ENCODE results near the gene SCGB1C2.

SCGB1C2 gene

DNA sequence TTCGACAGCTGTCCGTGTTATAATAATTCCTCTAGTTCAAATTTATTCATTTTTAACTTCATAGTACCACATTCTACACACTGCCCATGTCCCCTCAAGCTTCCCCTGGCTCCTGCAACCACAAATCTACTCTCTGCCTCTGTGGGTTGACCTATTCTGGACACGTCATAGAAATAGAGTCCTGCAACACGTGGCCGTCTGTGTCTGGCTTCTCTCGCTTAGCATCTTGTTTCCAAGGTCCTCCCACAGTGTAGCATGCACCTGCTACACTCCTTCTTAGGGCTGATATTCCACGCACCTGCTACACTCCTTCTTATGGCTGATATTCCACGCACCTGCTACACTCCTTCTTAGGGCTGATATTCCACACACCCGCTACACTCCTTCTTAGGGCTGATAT is 16.5 kb downstream of the SCGB1C2 start:
- DNase-seq (ENCODE audit: low read depth in 1 of 2, low spot score in 1 of 2): no peak
- Histone ChIP-seq H3K27me3 (ENCODE audit: insufficient read depth, poor library complexity, severe bottlenecking) (no peaks in the 10 kb centered on the region), H3K27ac (replicated peaks) (no peak overlapping the region), H3K4me3 (replicated peaks; ENCODE audit: insufficient read depth, low read length) (no peak overlapping the region)
- TF ChIP-seq, protein P1, sequence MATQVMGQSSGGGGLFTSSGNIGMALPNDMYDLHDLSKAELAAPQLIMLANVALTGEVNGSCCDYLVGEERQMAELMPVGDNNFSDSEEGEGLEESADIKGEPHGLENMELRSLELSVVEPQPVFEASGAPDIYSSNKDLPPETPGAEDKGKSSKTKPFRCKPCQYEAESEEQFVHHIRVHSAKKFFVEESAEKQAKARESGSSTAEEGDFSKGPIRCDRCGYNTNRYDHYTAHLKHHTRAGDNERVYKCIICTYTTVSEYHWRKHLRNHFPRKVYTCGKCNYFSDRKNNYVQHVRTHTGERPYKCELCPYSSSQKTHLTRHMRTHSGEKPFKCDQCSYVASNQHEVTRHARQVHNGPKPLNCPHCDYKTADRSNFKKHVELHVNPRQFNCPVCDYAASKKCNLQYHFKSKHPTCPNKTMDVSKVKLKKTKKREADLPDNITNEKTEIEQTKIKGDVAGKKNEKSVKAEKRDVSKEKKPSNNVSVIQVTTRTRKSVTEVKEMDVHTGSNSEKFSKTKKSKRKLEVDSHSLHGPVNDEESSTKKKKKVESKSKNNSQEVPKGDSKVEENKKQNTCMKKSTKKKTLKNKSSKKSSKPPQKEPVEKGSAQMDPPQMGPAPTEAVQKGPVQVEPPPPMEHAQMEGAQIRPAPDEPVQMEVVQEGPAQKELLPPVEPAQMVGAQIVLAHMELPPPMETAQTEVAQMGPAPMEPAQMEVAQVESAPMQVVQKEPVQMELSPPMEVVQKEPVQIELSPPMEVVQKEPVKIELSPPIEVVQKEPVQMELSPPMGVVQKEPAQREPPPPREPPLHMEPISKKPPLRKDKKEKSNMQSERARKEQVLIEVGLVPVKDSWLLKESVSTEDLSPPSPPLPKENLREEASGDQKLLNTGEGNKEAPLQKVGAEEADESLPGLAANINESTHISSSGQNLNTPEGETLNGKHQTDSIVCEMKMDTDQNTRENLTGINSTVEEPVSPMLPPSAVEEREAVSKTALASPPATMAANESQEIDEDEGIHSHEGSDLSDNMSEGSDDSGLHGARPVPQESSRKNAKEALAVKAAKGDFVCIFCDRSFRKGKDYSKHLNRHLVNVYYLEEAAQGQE (IDR thresholded peaks at IDR 0.05; ENCODE audit: insufficient replicate concordance, low read depth): no peak

DNA sequence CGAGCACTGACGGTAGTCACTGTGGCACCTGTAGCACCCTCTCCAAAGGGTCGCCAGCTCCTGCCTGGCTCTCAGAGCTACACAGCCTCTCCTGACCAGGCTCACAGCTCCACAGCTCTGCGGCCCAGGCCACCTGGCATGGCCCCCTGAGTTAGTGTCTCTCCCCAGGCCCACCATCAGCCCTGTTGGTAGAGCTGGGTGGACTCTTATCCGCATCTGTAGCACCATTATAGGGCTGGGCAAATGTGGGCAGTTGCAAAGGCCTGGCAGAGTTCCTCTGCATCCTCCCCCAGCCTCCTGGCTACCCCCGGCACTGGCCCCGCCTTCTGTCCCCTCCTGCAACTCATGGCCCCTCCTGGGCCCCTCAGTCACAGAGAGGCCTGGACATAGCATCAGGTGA is 18.2 kb downstream of the SCGB1C2 start:
- no peak for DNase-seq (ENCODE audit: low read depth in 1 of 2, low spot score in 1 of 2)
- H3K27ac ChIP-seq (replicated peaks): no peak overlapping the region
- TF ChIP-seq, protein P2, sequence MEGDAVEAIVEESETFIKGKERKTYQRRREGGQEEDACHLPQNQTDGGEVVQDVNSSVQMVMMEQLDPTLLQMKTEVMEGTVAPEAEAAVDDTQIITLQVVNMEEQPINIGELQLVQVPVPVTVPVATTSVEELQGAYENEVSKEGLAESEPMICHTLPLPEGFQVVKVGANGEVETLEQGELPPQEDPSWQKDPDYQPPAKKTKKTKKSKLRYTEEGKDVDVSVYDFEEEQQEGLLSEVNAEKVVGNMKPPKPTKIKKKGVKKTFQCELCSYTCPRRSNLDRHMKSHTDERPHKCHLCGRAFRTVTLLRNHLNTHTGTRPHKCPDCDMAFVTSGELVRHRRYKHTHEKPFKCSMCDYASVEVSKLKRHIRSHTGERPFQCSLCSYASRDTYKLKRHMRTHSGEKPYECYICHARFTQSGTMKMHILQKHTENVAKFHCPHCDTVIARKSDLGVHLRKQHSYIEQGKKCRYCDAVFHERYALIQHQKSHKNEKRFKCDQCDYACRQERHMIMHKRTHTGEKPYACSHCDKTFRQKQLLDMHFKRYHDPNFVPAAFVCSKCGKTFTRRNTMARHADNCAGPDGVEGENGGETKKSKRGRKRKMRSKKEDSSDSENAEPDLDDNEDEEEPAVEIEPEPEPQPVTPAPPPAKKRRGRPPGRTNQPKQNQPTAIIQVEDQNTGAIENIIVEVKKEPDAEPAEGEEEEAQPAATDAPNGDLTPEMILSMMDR (IDR thresholded peaks at IDR 0.05; ENCODE audit: insufficient read depth, low read length): no peak
- no peak for TF ChIP-seq SPI1 (IDR thresholded peaks at IDR 0.05; ENCODE audit: borderline replicate concordance, low read depth)
- TF ChIP-seq POLR2AphosphoS5 (IDR thresholded peaks at IDR 0.05; ENCODE audit: low read depth): no peak
- no peak for TF ChIP-seq GABPA (IDR thresholded peaks at IDR 0.05; ENCODE audit: low read depth)
- TF ChIP-seq, protein P1 (IDR thresholded peaks at IDR 0.05; ENCODE audit: insufficient replicate concordance, low read depth): no peak
- no peak overlapping the region for H3K4me3 ChIP-seq (replicated peaks; ENCODE audit: insufficient read depth, low read length)
- no peaks in the 10 kb centered on the region for H3K27me3 ChIP-seq (ENCODE audit: insufficient read depth, poor library complexity, severe bottlenecking)

DNA sequence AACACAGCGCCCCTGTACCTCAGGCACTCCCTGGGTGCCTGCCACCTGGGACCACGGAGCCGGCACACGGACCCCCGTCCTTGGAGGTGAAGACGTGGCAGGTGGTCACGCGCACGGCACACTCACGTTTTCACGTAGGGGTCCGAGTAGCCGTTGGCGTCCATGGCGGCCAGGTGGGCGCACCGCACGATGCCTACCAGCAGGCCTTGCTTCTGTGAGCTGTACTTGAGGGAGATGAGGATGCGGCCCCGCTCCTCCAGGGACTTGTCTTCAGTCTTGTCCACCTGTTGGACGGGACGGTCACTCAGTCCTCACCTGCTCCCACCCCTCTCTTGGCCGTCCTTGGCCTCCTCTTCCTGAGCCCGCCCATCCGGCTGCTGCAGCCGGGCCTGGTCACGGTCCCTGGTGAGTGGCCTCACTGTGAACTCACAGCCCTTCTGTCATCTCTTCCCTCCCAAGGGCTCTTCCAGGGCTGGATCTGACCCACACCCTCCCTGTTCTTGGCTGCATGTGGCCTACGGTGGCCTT is 18.8 kb downstream of the SCGB1C2 start:
- no peak for TF ChIP-seq POLR2AphosphoS5 (IDR thresholded peaks at IDR 0.05; ENCODE audit: low read depth)
- TF ChIP-seq SPI1 (IDR thresholded peaks at IDR 0.05; ENCODE audit: borderline replicate concordance, low read depth): no peak
- TF ChIP-seq, protein P1 (IDR thresholded peaks at IDR 0.05; ENCODE audit: insufficient replicate concordance, low read depth): no peak
- no peak for TF ChIP-seq GABPA (IDR thresholded peaks at IDR 0.05; ENCODE audit: low read depth)
- TF ChIP-seq, protein P2 (IDR thresholded peaks at IDR 0.05; ENCODE audit: insufficient read depth, low read length): no peak
- no peak for DNase-seq (ENCODE audit: low read depth in 1 of 2, low spot score in 1 of 2)
- H3K4me3 ChIP-seq (replicated peaks; ENCODE audit: insufficient read depth, low read length): no peak overlapping the region
- H3K27me3 ChIP-seq (ENCODE audit: insufficient read depth, poor library complexity, severe bottlenecking): no peaks in the 10 kb centered on the region
- H3K27ac ChIP-seq (replicated peaks): no peak overlapping the region

Data from HL-60 (cell line).